GM18499 (cell line): Measurements from ENCODE around the gene CTNND2.
"Not testable (repeated sequence)": the region's sequence is repeated elsewhere in the genome, so short reads cannot be mapped to it uniquely, and the experiment has no call there.

Experiments
- ATAC-seq: cut with Tn5 transposase; IDR thresholded peaks from one replicate; pipeline ENCODE4 v1.9.1; 2021; ENCODE audit warnings: moderate number of reproducible peaks; ENCODE audit not compliant: insufficient read depth, unreplicated experiment

Gene CTNND2

GRCh38 chr5:11072568-11072967 lies 831.7 kb downstream of the CTNND2 start:
- no peak for ATAC-seq

DNA sequence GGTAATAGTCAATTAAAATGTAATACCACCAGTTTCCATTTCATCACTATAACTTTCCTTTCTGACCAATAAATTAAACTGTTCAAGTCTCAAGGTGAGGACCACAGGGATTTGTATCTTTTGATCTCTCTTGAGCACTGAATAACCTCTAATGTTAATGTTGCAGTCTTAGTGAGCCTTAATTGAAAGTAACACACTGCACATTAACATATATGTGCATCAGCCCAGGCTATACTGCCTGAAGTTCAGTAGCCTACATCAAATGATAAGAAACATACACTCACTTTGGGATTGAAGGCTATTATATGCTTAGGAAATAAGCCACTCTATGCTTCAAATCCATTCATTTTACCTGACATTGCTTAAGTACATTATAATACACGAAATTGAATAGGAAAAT lies 832.2 kb downstream of the CTNND2 start:
- no peak for ATAC-seq

GRCh38 chr5:11069041-11069440 lies 835.2 kb downstream of the CTNND2 start:
- no peak for ATAC-seq

GRCh38 chr5:11065723-11066122 lies 838.5 kb downstream of the CTNND2 start:
- ATAC-seq, result not testable (repeated sequence)

DNA sequence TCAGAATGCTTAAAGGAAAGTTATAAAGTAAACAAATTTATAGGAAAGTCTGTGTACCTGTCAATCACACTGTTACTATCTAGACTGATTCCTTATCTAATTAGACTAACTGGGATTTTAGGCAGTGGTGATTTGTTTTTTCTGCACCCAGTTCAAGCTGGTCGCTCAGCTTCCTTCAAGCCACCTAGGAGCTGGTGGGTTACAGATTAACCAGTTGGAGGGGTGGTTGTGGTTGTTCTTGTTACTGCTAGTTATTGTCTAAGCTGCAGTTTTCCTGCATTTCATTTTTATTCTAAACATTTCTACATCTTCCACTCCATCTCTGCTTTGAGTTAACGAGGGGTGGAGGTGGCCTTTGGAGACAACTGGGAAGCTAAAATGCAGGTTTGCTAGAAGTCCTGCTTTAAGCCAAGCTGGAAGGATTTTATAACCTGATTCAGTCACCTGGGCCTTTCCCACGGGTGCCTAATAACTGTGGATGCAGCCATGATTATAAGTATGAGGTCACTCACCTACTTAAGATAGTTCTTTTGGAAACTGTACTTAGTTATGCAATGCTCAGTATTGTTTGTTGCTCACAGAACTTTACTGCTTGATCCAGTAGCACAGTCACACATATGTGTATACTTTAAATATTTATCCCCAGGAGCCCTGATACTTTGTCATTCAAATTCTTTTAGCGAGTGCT lies 839.3 kb downstream of the CTNND2 start:
- ATAC-seq, result no peak

DNA sequence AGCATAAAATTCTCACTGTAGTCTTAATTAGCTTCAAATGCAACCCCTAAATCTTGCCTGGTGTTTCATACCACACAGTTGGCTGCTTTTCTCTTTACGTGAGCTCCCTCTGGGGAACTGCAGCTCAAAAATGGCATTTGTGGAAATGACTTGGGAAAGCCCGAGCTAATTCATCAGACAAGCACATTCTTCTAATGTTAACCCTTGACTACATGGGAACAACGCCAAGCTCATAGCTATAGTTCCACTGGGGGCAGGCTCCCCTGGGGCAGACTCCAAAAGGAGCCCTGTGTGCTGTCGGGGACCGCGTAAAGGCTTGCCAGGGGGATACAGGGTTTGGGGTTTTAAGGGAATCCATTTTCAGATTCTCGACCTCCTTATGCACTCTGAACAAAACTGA lies 841.8 kb downstream of the CTNND2 start:
- no peak for ATAC-seq

- no peak for ATAC-seq
These were observed 847.7 kb downstream of the CTNND2 start for GRCh38 chr5:11056560-11056959.

GRCh38 chr5:11054014-11054413 lies 850.2 kb downstream of the CTNND2 start:
- no peak for ATAC-seq

DNA sequence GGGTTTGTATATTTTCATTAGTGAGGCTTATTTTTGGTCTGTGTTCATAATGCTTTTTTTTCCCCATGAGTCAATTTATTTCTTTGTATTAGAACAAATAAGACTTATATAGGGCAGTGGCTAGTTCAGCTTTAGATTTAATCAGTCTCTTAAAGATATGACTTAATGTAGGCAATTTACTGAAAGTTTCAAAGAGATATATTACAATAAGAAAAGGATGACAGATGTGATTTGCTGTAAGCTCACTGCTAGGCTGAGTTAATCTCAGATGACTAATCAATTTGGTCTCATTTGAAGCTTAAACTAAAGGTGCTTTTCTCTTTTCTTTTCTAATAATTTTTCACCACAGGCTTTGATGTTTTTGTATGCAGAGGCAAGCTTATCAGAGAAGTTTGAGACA lies 851.4 kb downstream of the CTNND2 start:
- no peak for ATAC-seq

GRCh38 chr5:11050596-11051304 lies 853.5 kb downstream of the CTNND2 start:
- no peak for ATAC-seq

GRCh38 chr5:11048760-11049159 lies 855.5 kb downstream of the CTNND2 start:
- ATAC-seq, result no peak

- no peak for ATAC-seq
These were observed 856.6 kb downstream of the CTNND2 start for GRCh38 chr5:11047625-11048024.

GRCh38 chr5:11047030-11047429 lies 857.2 kb downstream of the CTNND2 start:
- ATAC-seq, result no peak

GRCh38 chr5:11046160-11046559 lies 858.1 kb downstream of the CTNND2 start:
- no peak for ATAC-seq

- ATAC-seq, result no peak
These were observed 858.8 kb downstream of the CTNND2 start for GRCh38 chr5:11045411-11045810.

DNA sequence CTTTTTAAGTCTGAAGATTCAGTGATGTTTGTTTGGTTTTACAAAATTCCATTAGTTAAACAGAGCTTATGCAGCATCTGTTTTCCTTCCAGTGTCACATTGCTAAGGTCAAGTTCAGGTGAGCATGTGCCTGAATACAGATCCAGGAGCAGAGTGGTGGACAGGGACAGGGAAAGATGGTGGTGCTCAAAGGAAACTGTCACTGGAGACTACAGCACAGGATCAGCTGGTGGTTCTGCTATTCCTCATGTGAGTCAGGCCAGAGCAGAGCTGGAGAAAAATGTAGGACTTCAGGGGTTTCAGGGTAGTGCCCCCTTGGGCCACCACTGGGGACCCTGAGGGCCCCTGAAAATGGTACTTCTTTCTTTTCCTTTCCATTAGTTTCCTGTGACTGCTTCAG lies 859.7 kb downstream of the CTNND2 start:
- ATAC-seq, result no peak

DNA sequence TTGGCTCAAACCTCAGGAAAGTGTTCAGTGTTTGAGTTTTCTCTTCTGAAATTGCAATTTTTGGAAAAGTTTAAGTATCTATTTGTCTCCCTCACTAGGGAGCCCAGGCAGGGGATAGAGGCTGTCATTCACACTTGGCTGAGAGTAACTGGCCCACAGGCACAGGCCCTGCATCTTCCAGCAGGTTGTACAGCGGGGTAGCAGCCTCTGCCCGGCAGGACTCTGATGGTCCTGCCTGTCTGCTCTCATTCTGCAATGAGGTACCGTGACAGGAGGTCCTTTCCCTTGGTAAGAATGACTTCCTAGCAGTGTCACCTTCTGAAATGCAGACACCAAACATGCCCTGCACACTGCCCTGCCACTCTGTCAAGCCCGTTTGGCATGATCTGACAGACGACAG lies 860.4 kb downstream of the CTNND2 start:
- no peak for ATAC-seq

DNA sequence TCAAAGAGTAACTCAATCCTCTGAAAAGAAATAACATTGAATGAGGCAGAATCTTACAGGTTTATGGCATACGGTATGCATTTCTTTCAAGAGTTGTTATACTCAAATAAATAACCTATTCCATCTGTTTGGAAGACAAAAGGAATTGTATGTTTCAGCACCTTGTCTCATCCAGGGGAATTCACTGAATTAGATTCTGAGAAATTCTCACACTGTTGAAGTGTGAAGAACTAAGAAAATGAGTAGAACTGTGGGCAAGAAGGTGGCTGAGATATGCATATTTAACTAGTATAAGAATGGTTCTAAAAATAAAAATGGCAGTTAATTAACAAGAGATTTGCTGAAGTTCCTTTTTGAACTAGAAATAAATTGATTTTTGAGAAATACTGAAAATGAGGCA lies 863.9 kb downstream of the CTNND2 start:
- no peak for ATAC-seq

DNA sequence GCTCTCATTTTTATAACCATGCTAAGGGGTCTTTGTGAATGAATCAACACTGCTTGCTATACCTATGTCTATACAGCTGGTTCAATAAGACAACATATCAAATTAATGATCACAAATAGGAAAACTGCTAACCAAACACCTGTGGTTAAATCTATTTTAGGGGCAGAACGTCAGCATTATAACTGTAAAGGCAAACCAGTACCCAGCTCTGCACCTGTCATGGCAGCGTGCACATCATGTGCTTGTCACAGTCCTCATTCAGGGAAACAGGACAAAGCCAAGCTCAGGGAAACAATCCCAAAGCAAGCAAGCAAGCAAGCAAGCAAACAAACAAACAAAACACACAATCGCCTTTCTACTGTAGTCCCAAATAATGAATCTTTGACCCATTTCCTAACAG lies 865.5 kb downstream of the CTNND2 start:
- no peak for ATAC-seq

- ATAC-seq, result no peak
These were observed 866.3 kb downstream of the CTNND2 start for GRCh38 chr5:11037941-11038340.

GRCh38 chr5:11037080-11037479 lies 867.2 kb downstream of the CTNND2 start:
- ATAC-seq, result no peak

DNA sequence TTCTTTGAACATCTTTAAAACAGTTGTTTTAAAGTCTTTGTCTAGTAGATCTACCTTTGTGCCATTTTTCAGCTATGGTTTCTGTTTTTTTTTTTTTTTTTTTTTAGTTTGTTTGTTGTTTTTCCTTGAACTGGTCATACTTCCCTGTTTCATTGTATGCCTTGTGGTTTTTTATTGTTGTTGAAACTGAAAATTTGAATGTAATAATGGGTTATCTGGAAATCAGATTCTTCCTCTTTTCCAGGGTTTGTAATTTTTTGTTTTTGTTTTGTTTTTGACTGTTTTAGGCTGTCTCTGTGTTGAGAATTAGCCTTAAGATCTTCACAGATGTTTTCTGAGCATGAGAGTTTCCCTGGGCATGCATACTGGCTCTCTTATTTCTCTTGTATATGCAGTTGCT lies 873.6 kb downstream of the CTNND2 start:
- ATAC-seq, result no peak
